IMR-90 (cell line): ENCODE results near the gene TRMT6. TPM values are rescaled to one million over a fixed set of nuclear protein-coding genes. Genes with fewer than 3 reads are reported as not detected.

Experiments used
- ATAC-seq: fragments of 200-7000 bp; cut with Tn5 transposase; 2 replicates; pipeline ENCODE4 v1.9.1; 2020; ENCODE audit warnings: low read depth, mild to moderate bottlenecking, moderate library complexity
- BruUV-seq: library from RNA; stranded (reverse); fragments of 400-500 nt; replicated peaks from 2 replicates; lab custom pipeline; 2021; lab: Mats Ljungman, UMichigan
- CTCF ChIA-PET: fragments of 300-600 bp; formaldehyde crosslinking; extraction: SDS; loops from one replicate; lab custom pipeline; 2021; ENCODE audit warnings: antibody characterized with exemption; lab: Yijun Ruan, JAX
- POLR2A ChIA-PET: fragments of 300-600 bp; sonication (Branson Sonifier 250); formaldehyde crosslinking; loops from one replicate; lab custom pipeline; 2022; ENCODE audit warnings: antibody characterized with exemption; ENCODE audit not compliant: unreplicated experiment; lab: Charles Lee
- DNase-seq: peaks from one replicate; pipeline ENCODE4 v3.0.0; 2013
- H2AFZ ChIP-seq: replicated peaks from 2 replicates; pipeline ENCODE3; 2013; ENCODE audit warnings: low read length, mild to moderate bottlenecking; ENCODE audit not compliant: poor library complexity
- H2AK5ac ChIP-seq: 2 replicates; pipeline ENCODE4 v1.6.1; 2013; ENCODE audit warnings: low read depth, low read length, inconsistent platforms
- H2AK9ac ChIP-seq: replicated peaks from 2 replicates; pipeline ENCODE3; 2013; ENCODE audit warnings: mild to moderate bottlenecking, low read depth, low read length, moderate library complexity; ENCODE audit not compliant: poor library complexity
- H2BK120ac ChIP-seq: 2 replicates; pipeline ENCODE4 v1.6.1; 2013; ENCODE audit warnings: low read depth, low read length, inconsistent platforms
- H2BK15ac ChIP-seq: 3 replicates; pipeline ENCODE4 v1.6.1; 2013; ENCODE audit warnings: low read depth, low read length, inconsistent platforms
- H2BK20ac ChIP-seq: 2 replicates; pipeline ENCODE4 v1.6.1; 2013; ENCODE audit warnings: low read depth, mild to moderate bottlenecking, inconsistent platforms, low read length, moderate library complexity
- H2BK5ac ChIP-seq: 2 replicates; pipeline ENCODE4 v1.6.1; 2013; ENCODE audit warnings: mild to moderate bottlenecking, low read depth, low read length, inconsistent platforms; ENCODE audit not compliant: poor library complexity, severe bottlenecking
- H3K14ac ChIP-seq: replicated peaks from 2 replicates; pipeline ENCODE4 v1.6.1; 2013; ENCODE audit warnings: low read depth, low read length, inconsistent platforms
- H3K18ac ChIP-seq: 2 replicates; pipeline ENCODE4 v1.6.1; 2013; ENCODE audit warnings: low read depth, low read length, control low read depth
- H3K23ac ChIP-seq: 2 replicates; pipeline ENCODE4 v1.6.1; 2013; ENCODE audit warnings: low read depth, low read length, inconsistent platforms
- H3K27ac ChIP-seq: 2 replicates; pipeline ENCODE4 v1.5.1; 2013; ENCODE audit warnings: mild to moderate bottlenecking, control low read depth, low read length; ENCODE audit not compliant: insufficient read depth
- H3K27me3 ChIP-seq: 2 replicates; pipeline ENCODE4 v1.6.1; 2013; ENCODE audit warnings: low read length; ENCODE audit not compliant: control insufficient read depth, insufficient read depth
- H3K36me3 ChIP-seq: 2 replicates; pipeline ENCODE4 v1.6.1; 2013; ENCODE audit warnings: low read length, mixed read lengths; ENCODE audit not compliant: control insufficient read depth, insufficient read depth
- H3K4ac ChIP-seq: 2 replicates; pipeline ENCODE4 v1.6.1; 2013; ENCODE audit warnings: low read depth, low read length, inconsistent platforms
- H3K4me1 ChIP-seq: 2 replicates; pipeline ENCODE4 v1.6.1; 2013; ENCODE audit warnings: low read length, mixed read lengths; ENCODE audit not compliant: control insufficient read depth, insufficient read depth
- H3K4me2 ChIP-seq: 2 replicates; pipeline ENCODE4 v1.6.1; 2013; ENCODE audit warnings: low read depth, mild to moderate bottlenecking, control low read depth, low read length, moderate library complexity
- H3K4me3 ChIP-seq: 2 replicates; pipeline ENCODE4 v1.5.1; 2013; ENCODE audit warnings: low read depth, mild to moderate bottlenecking, control low read depth, low read length, moderate library complexity; ENCODE audit not compliant: insufficient read depth
- H3K56ac ChIP-seq: 2 replicates; pipeline ENCODE4 v1.6.1; 2013; ENCODE audit warnings: low read length, inconsistent platforms; ENCODE audit not compliant: insufficient read depth; ENCODE audit errors: extremely low read depth
- H3K79me1 ChIP-seq, 2 experiments: 2 replicates each; pipeline ENCODE4 v1.6.1; 2013; ENCODE audit warnings: low read length in 2 of 2, inconsistent platforms in 1 of 2, low read depth in 1 of 2
- H3K9ac ChIP-seq: 2 replicates; pipeline ENCODE4 v1.6.1; 2013; ENCODE audit warnings: low read depth, low read length, control low read depth
- H3K9me1 ChIP-seq: 2 replicates; pipeline ENCODE4 v1.6.1; 2013; ENCODE audit warnings: low read length, inconsistent platforms; ENCODE audit not compliant: insufficient read depth
- H3K9me3 ChIP-seq: 2 replicates; pipeline ENCODE4 v1.6.1; 2013; ENCODE audit warnings: low read length; ENCODE audit not compliant: control insufficient read depth, insufficient read depth
- H4K20me1 ChIP-seq: 2 replicates; pipeline ENCODE4 v1.6.1; 2013; ENCODE audit warnings: low read length, inconsistent platforms; ENCODE audit not compliant: insufficient read depth
- H4K5ac ChIP-seq: 2 replicates; pipeline ENCODE4 v1.6.1; 2013; ENCODE audit warnings: mild to moderate bottlenecking, low read depth, low read length, control low read depth
- H4K8ac ChIP-seq, 2 experiments: 2 replicates each; pipeline ENCODE4 v1.6.1; 2013; ENCODE audit warnings: low read depth in 2 of 2, low read length in 2 of 2, control low read depth in 1 of 2, inconsistent platforms in 1 of 2
- H4K91ac ChIP-seq: 2 replicates; pipeline ENCODE4 v1.6.1; 2013; ENCODE audit warnings: low read depth, low read length, inconsistent platforms; ENCODE audit not compliant: insufficient read depth
- CEBPB ChIP-seq: IDR thresholded peaks from 2 replicates; pipeline ENCODE4 v1.6.1; 2012; ENCODE audit warnings: low read depth, low read length, improper control_type of control experiment
- MAFK ChIP-seq: IDR thresholded peaks from 2 replicates; pipeline ENCODE4 v1.6.1; 2012; ENCODE audit warnings: low read depth, low read length, improper control_type of control experiment
- MXI1 ChIP-seq: IDR thresholded peaks from 2 replicates; pipeline ENCODE4 v1.6.1; 2012; ENCODE audit warnings: low read depth, mild to moderate bottlenecking, low read length, moderate library complexity, borderline replicate concordance
- POLR2A ChIP-seq: IDR thresholded peaks from 2 replicates; pipeline ENCODE4 v1.6.1; 2012; ENCODE audit warnings: mild to moderate bottlenecking, low read depth, low read length
- RAD21 ChIP-seq: IDR thresholded peaks from 2 replicates; pipeline ENCODE4 v1.6.1; 2012; ENCODE audit warnings: low read length, improper control_type of control experiment
- RFX5 ChIP-seq: IDR thresholded peaks from 2 replicates; pipeline ENCODE4 v1.8.0; 2012; ENCODE audit warnings: low read depth, mild to moderate bottlenecking, low read length, moderate library complexity
- SMC3 ChIP-seq: fragments of 150-350 bp; IDR thresholded peaks from 2 replicates; pipeline ENCODE4 v1.6.1; 2016; ENCODE audit warnings: low read depth, mild to moderate bottlenecking, antibody characterized with exemption, low read length, moderate library complexity
- WGBS, 2 experiments: methylation state at CpG; one replicate each; pipeline versions ENCODE4 v1.1.5 to v1.1.7; 2013; ENCODE audit warnings: missing lambda C conversion rate in 2 of 2; ENCODE audit not compliant: insufficient read length in 1 of 2; ENCODE audit errors: extremely low coverage in 2 of 2; 5-methylcytosine and 5-hydroxymethylcytosine counted together
- dilution Hi-C: fragments of 300-500 bp; cut with HindIII; formaldehyde crosslinking; loops from one replicate; pipeline ENCODE4 v1.14.3; 2018; ENCODE audit warnings: low sequenced_read_pairs; ENCODE audit not compliant: unreplicated experiment
- in situ Hi-C: fragments of 300-500 bp; cut with MboI; formaldehyde crosslinking; loops from 3 replicates; pipeline ENCODE4 v1.14.3; 2019; ENCODE audit warnings: low sequenced_read_pairs, inconsistent platforms, mixed read lengths
- intact Hi-C: fragments of 100-400 bp; cut with micrococcal nuclease; formaldehyde crosslinking; loops from 2 replicates; pipeline ENCODE4 v1.10.0; 2022
- polyA plus RNA-seq, 3 experiments: library from polyadenylated mRNA; depleted of rRNA; stranded (reverse); fragments of >200 nt; gene quantifications; 2 replicates each; pipeline ENCODE4 v1.2.3, GENCODE V29; 2012; ENCODE audit warnings: low replicate concordance in 1 of 3
- total RNA-seq: library from RNA; depleted of rRNA; stranded (reverse); fragments of >200 nt; gene quantifications from 2 replicates; pipeline ENCODE4 v1.2.3, GENCODE V29; 2012

Gene TRMT6
- total and polyA plus RNA-seq, 2 of the 4 experiments (the other 2 are of a cell fraction) = 7.2 to 8.0 TPM

GRCh38 chr20:5933802-5934436 is 16.4 kb downstream of the TRMT6 start:
- Histone ChIP-seq H2AFZ (peak overlapping the region; percentile 59), H2AK5ac (no peak overlapping the region; the same call in 1 of the 2 replicates), H3K27me3 (peaks cover 12% of the 10 kb centered on the region), H3K9ac (no peak overlapping the region), H3K23ac (no peak overlapping the region), H3K4ac (no peak overlapping the region), H2BK15ac (no peak overlapping the region), H4K91ac (no peak overlapping the region), H2BK120ac (no peak overlapping the region), H2BK5ac (no peak overlapping the region), H3K9me3 (no peaks in the 10 kb centered on the region), H2AK9ac (no peak overlapping the region), H3K4me1 (no peaks in the 10 kb centered on the region), H3K4me2 (no peak overlapping the region), H3K4me3 (no peak overlapping the region), H3K14ac (no peak overlapping the region), H3K9me1 (no peaks in the 10 kb centered on the region), H2BK20ac (no peak overlapping the region), H4K8ac (no peak overlapping the region), H3K36me3 (peaks cover 2% of the 10 kb centered on the region), H3K18ac (no peak overlapping the region), H3K79me1 (no peaks in the 10 kb centered on the region), H3K56ac (no peak overlapping the region), H4K20me1 (no peaks in the 10 kb centered on the region), H3K27ac (no peak overlapping the region), H4K5ac (no peak overlapping the region)
- dilution Hi-C loops = no loop called here
- ATAC-seq = peak; percentile 42
- intact Hi-C loops = no loop called here
- ChIA-PET POLR2A (no interaction called here), CTCF (no interaction called here)
- DNase-seq = no peak
- TF ChIP-seq SMC3 (no peak), MAFK (no peak), RAD21 (no peak), MXI1 (no peak), POLR2A (no peak), CEBPB (no peak), RFX5 (no peak)
- in situ Hi-C loops = no loop called here
- no TSS peak for BruUV-seq
- WGBS, 2 experiments = 46% methylated on average over 6 of the region's 7 CpGs; no CpG with 5 or more reads in 1 of the 2 experiments
